GM19099 (cell line): Measurements from ENCODE around the gene GAB3.

ENCODE experiments used
- POLR2A ChIP-seq: IDR thresholded peaks from 3 replicates; pipeline ENCODE4 v1.6.1; 2011; ENCODE audit warnings: low read depth; ENCODE audit not compliant: insufficient read length; ENCODE audit errors: extremely low read depth

The GAB3 gene

GRCh38 chrX:154750301-154751202, at the start of gene GAB3:
Gene GAB3 (minus strand): TSS chrX:154751077. CDS start chrX:154751025, 52 bp downstream.
- TF ChIP-seq POLR2A, result no peak

GRCh38 chrX:154799556-154800348, 48.9 kb upstream of the GAB3 start:
- TF ChIP-seq POLR2A, result no peak

- TF ChIP-seq POLR2A, result no peak
Observed at GRCh38 chrX:154797006-154797405, 46.1 kb upstream of the GAB3 start.

- no peak for TF ChIP-seq POLR2A
Observed at GRCh38 chrX:154795016-154795415, 44.1 kb upstream of the GAB3 start.

GRCh38 chrX:154793084-154793795, 42.4 kb upstream of the GAB3 start:
- TF ChIP-seq POLR2A, result no peak

GRCh38 chrX:154791939-154792338, 41.1 kb upstream of the GAB3 start:
- no peak for TF ChIP-seq POLR2A

- no peak for TF ChIP-seq POLR2A
Observed at GRCh38 chrX:154791467-154791866, 40.6 kb upstream of the GAB3 start.

GRCh38 chrX:154785716-154786115, 34.8 kb upstream of the GAB3 start:
- TF ChIP-seq POLR2A, result no peak

GRCh38 chrX:154784149-154784995, 33.5 kb upstream of the GAB3 start:
- TF ChIP-seq POLR2A, result no peak

GRCh38 chrX:154780968-154781367, 30.1 kb upstream of the GAB3 start:
- no peak for TF ChIP-seq POLR2A

- TF ChIP-seq POLR2A, result no peak
Observed at GRCh38 chrX:154779261-154779660, 28.4 kb upstream of the GAB3 start.

- no peak for TF ChIP-seq POLR2A
Observed at GRCh38 chrX:154776753-154777152, 25.9 kb upstream of the GAB3 start.

- no peak for TF ChIP-seq POLR2A
Observed at GRCh38 chrX:154775419-154776349, 24.8 kb upstream of the GAB3 start.
